ENCODE measurements around the gene NUTM1. TPM values are rescaled to one million over a fixed set of nuclear protein-coding genes. Genes with fewer than 3 reads are reported as not detected.

NUTM1 gene
- total and polyA plus RNA-seq, 2 of the 13 experiments (the other 11 are each of a cell fraction or from before 2014, with no cell fraction given) = not detected

GRCh38 chr15:34342737-34343575 lies at the start of gene NUTM1, which contains the start of gene NOP10 (continued):
- TF ChIP-seq, protein P1, sequence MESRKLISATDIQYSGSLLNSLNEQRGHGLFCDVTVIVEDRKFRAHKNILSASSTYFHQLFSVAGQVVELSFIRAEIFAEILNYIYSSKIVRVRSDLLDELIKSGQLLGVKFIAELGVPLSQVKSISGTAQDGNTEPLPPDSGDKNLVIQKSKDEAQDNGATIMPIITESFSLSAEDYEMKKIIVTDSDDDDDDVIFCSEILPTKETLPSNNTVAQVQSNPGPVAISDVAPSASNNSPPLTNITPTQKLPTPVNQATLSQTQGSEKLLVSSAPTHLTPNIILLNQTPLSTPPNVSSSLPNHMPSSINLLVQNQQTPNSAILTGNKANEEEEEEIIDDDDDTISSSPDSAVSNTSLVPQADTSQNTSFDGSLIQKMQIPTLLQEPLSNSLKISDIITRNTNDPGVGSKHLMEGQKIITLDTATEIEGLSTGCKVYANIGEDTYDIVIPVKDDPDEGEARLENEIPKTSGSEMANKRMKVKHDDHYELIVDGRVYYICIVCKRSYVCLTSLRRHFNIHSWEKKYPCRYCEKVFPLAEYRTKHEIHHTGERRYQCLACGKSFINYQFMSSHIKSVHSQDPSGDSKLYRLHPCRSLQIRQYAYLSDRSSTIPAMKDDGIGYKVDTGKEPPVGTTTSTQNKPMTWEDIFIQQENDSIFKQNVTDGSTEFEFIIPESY (CRISPR knock-in tag; IDR thresholded peaks at IDR 0.05) = peak; percentile 89
- TF ChIP-seq BRCA1 (CRISPR knock-in tag; IDR thresholded peaks at IDR 0.05) = peak; percentile 64; the same call in 1 of the 2 replicates
- TF ChIP-seq POGK (CRISPR knock-in tag; conservative IDR thresholded peaks at IDR 0.05) = peak; percentile 53; the same call in 1 of the 2 replicates
- TF ChIP-seq RBM22 (optimal IDR thresholded peaks at IDR 0.05; ENCODE audit: low read length) = no peak
- peak; percentile 90 for TF ChIP-seq SALL1 (CRISPR knock-in tag; IDR thresholded peaks at IDR 0.05)
- TF ChIP-seq NFKBIZ (CRISPR knock-in tag; IDR thresholded peaks at IDR 0.05) = peak; percentile 49; the same call in 1 of the 2 replicates
- TF ChIP-seq ZUFSP (CRISPR knock-in tag; IDR thresholded peaks at IDR 0.05; ENCODE audit: borderline replicate concordance) = no peak
- TF ChIP-seq, protein P2, sequence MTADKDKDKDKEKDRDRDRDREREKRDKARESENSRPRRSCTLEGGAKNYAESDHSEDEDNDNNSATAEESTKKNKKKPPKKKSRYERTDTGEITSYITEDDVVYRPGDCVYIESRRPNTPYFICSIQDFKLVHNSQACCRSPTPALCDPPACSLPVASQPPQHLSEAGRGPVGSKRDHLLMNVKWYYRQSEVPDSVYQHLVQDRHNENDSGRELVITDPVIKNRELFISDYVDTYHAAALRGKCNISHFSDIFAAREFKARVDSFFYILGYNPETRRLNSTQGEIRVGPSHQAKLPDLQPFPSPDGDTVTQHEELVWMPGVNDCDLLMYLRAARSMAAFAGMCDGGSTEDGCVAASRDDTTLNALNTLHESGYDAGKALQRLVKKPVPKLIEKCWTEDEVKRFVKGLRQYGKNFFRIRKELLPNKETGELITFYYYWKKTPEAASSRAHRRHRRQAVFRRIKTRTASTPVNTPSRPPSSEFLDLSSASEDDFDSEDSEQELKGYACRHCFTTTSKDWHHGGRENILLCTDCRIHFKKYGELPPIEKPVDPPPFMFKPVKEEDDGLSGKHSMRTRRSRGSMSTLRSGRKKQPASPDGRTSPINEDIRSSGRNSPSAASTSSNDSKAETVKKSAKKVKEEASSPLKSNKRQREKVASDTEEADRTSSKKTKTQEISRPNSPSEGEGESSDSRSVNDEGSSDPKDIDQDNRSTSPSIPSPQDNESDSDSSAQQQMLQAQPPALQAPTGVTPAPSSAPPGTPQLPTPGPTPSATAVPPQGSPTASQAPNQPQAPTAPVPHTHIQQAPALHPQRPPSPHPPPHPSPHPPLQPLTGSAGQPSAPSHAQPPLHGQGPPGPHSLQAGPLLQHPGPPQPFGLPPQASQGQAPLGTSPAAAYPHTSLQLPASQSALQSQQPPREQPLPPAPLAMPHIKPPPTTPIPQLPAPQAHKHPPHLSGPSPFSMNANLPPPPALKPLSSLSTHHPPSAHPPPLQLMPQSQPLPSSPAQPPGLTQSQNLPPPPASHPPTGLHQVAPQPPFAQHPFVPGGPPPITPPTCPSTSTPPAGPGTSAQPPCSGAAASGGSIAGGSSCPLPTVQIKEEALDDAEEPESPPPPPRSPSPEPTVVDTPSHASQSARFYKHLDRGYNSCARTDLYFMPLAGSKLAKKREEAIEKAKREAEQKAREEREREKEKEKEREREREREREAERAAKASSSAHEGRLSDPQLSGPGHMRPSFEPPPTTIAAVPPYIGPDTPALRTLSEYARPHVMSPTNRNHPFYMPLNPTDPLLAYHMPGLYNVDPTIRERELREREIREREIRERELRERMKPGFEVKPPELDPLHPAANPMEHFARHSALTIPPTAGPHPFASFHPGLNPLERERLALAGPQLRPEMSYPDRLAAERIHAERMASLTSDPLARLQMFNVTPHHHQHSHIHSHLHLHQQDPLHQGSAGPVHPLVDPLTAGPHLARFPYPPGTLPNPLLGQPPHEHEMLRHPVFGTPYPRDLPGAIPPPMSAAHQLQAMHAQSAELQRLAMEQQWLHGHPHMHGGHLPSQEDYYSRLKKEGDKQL (CRISPR knock-in tag; IDR thresholded peaks at IDR 0.05; ENCODE audit: low read depth) = no peak
- no peak for TF ChIP-seq ATF7 (IDR thresholded peaks at IDR 0.05)
- peak; percentile 61; the same call in 1 of the 2 replicates for TF ChIP-seq ATF7 (CRISPR knock-in tag; IDR thresholded peaks at IDR 0.05)
- peak; percentile 56; the same call in 1 of the 2 replicates for TF ChIP-seq ZFP36L1 (CRISPR knock-in tag; IDR thresholded peaks at IDR 0.05)
- peak; percentile 42; the same call in 1 of the 2 replicates for TF ChIP-seq ATF7-NPFF (CRISPR knock-in tag; IDR thresholded peaks at IDR 0.05; ENCODE audit: low read depth)
- peak; percentile 82; the same call in 1 of the 2 replicates for TF ChIP-seq SMAD1 (CRISPR knock-in tag; IDR thresholded peaks at IDR 0.05; ENCODE audit: borderline replicate concordance, low read depth)
- no peak for TF ChIP-seq SP2 (CRISPR knock-in tag; IDR thresholded peaks at IDR 0.05)
- TF ChIP-seq ZNF629 (CRISPR knock-in tag; conservative IDR thresholded peaks at IDR 0.05) = 0 out of 2 replicates have a peak, but pooled peaks have one; percentile 18
- peak; percentile 79 for TF ChIP-seq GATAD2A (CRISPR knock-in tag; IDR thresholded peaks at IDR 0.05)
- no peak for TF ChIP-seq ATM (IDR thresholded peaks at IDR 0.05; ENCODE audit: borderline replicate concordance)
- no peak for TF ChIP-seq PRMT3 (CRISPR knock-in tag; IDR thresholded peaks at IDR 0.05; ENCODE audit: borderline replicate concordance, low read depth)
